ENCODE results near the gene MYG1. TPM values are rescaled to one million over a fixed set of nuclear protein-coding genes. Genes with fewer than 3 reads are reported as not detected.

Gene MYG1
- total and polyA plus RNA-seq, 2 of the 13 experiments (the other 11 are each of a cell fraction or from before 2014, with no cell fraction given): 38.6 to 58.0 TPM

GRCh38 chr12:53299454-53300180 is at the start of gene MYG1 (continued):
- no peak for TF ChIP-seq ZNF407 (CRISPR knock-in tag; IDR thresholded peaks at IDR 0.05; ENCODE audit: not compliant biosample characterization)
- TF ChIP-seq ZNF713 (CRISPR knock-in tag; IDR thresholded peaks at IDR 0.05): no peak
- no peak; the same call in 1 of the 2 replicates for TF ChIP-seq BHLHE40 (IDR thresholded peaks at IDR 0.05; ENCODE audit: low read length)
- peak; percentile 57; the same call in 1 of the 2 replicates for TF ChIP-seq DZIP1 (CRISPR knock-in tag; IDR thresholded peaks at IDR 0.05)
- TF ChIP-seq PRDM10 (CRISPR knock-in tag; IDR thresholded peaks at IDR 0.05; ENCODE audit: low read depth): peak; percentile 97
- 0 out of 2 replicates have a peak, but pooled peaks have one; percentile 57 for TF ChIP-seq SNAPC4 (CRISPR knock-in tag; IDR thresholded peaks at IDR 0.05)
- TF ChIP-seq CAMTA2 (CRISPR knock-in tag; IDR thresholded peaks at IDR 0.05; ENCODE audit: borderline replicate concordance): no peak

All from HepG2 (cell line).